Hepatocyte (in vitro differentiated cells): ENCODE results near the gene AMMECR1.

Experiments
- EZH2 ChIP-seq: fragments of 200-600 bp; sonication (generic); IDR thresholded peaks from 2 replicates; pipeline ENCODE4 v1.6.1; 2016; ENCODE audit warnings: antibody characterized with exemption, mild to moderate bottlenecking, borderline replicate concordance
- EZH2phosphoT487 ChIP-seq: fragments of 200-600 bp; sonication (generic); IDR thresholded peaks from one replicate; pipeline ENCODE4 v1.6.1; 2018; ENCODE audit warnings: antibody characterized with exemption, mild to moderate bottlenecking, low read depth, moderate library complexity; ENCODE audit not compliant: unreplicated experiment, severe bottlenecking
- TF ChIP-seq, protein P1 (sequence below): fragments of 200-600 bp; sonication (generic); IDR thresholded peaks from 2 replicates; pipeline ENCODE4 v1.5.1; 2016; ENCODE audit warnings: antibody characterized with exemption, mild to moderate bottlenecking; ENCODE audit not compliant: poor library complexity

DNA sequence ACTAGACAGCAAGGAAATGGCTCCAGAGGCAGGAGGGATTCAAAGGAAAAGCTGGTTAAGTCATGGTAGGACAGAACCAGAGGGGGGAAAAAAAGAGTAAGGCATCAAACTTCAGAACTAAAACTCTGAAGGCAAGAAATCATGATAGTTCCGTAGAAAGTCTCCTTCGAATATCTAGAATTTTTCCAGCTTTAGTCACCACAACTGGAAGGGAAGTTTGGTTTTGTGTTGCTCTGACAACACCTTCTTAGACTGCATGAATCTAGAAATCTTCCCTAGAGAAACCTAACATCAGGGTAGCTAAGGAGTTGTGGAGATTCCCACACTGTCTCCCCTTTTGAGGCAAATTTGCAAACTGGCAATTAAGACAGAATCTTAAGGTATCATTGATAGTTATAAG lies 33.7 kb downstream of the AMMECR1 start:
- TF ChIP-seq EZH2phosphoT487 (no peak), EZH2 (no peak)
- TF ChIP-seq, protein P1, sequence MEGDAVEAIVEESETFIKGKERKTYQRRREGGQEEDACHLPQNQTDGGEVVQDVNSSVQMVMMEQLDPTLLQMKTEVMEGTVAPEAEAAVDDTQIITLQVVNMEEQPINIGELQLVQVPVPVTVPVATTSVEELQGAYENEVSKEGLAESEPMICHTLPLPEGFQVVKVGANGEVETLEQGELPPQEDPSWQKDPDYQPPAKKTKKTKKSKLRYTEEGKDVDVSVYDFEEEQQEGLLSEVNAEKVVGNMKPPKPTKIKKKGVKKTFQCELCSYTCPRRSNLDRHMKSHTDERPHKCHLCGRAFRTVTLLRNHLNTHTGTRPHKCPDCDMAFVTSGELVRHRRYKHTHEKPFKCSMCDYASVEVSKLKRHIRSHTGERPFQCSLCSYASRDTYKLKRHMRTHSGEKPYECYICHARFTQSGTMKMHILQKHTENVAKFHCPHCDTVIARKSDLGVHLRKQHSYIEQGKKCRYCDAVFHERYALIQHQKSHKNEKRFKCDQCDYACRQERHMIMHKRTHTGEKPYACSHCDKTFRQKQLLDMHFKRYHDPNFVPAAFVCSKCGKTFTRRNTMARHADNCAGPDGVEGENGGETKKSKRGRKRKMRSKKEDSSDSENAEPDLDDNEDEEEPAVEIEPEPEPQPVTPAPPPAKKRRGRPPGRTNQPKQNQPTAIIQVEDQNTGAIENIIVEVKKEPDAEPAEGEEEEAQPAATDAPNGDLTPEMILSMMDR, result no peak
